Erythroblast (primary cell): ENCODE measurements around the gene EML1.

Experiments used
- GATA1 ChIP-seq: IDR thresholded peaks from 2 replicates; pipeline ENCODE4 v1.6.1; 2011; ENCODE audit warnings: low read depth, mild to moderate bottlenecking, control low read depth, low read length, moderate library complexity
- POLR2A ChIP-seq: IDR thresholded peaks from 2 replicates; pipeline ENCODE4 v1.6.1; 2011; ENCODE audit warnings: mild to moderate bottlenecking, low read length

- TF ChIP-seq POLR2A = no peak
- TF ChIP-seq GATA1 = no peak
These were observed 159.2 kb downstream of the EML1 start for GRCh38 chr14:99952453-99952852.
